ENCODE data around the gene MGMT. TPM values are rescaled to one million over a fixed set of nuclear protein-coding genes. Genes with fewer than 3 reads are reported as not detected.

MGMT gene
- total and polyA plus RNA-seq, 2 experiments from 2014 or later, result 19.3 to 21.9 TPM

DNA sequence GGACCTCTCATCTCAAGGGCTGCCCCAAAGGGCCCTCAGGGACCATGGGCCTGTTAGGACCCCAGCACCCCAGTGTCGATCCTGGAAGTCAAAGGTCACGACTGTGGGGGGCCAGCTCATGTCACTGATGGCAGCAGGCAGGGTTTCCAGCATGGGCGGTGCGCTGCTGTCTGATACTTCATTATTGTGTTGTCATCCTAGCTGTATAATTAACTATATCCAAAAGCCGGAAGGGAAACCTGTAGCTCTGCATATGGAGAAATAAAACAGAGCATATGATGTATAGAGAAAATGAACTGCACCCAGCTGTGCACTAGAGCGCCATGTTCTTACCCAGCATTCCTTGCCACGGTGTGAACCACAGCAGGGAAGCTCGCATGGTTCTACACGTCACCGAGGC is 300.7 kb downstream of the MGMT start:
- DNase-seq (ENCODE audit: low spot score) (no peak), ATAC-seq (no peak)
- H3K4me3 Mint-ChIP-seq, result no peak overlapping the region

More for the DNA sequence above, 300.7 kb downstream of the MGMT start:
- Mint-ChIP-seq H3K27ac (no peak overlapping the region), H3K36me3 (ENCODE audit: low read depth) (no peaks in the 10 kb centered on the region), H3K4me1 (no peaks in the 10 kb centered on the region; the same call in 2 of the 3 replicates), H3K9me3 (no peaks in the 10 kb centered on the region), H3K27me3 (ENCODE audit: insufficient read depth, low read depth, poor library complexity) (no peaks in the 10 kb centered on the region)
- Histone ChIP-seq H3K4me1 (ENCODE audit: insufficient read depth) (no peaks in the 10 kb centered on the region), H3F3A (replicated peaks; ENCODE audit: low read depth) (no peaks in the 10 kb centered on the region), H3K27me3 (ENCODE audit: insufficient read depth) (no peaks in the 10 kb centered on the region), H2AFZ (no peak overlapping the region), H3K4me2 (no peak overlapping the region), H3K79me2 (replicated peaks; ENCODE audit: insufficient read depth) (no peaks in the 10 kb centered on the region), H3K27ac (ENCODE audit: low read depth) (no peak overlapping the region), H3K4me3 (no peak overlapping the region), H3K9me2 (ENCODE audit: insufficient read depth) (no peaks in the 10 kb centered on the region), H3K36me3 (ENCODE audit: insufficient read depth) (no peaks in the 10 kb centered on the region), H4K20me1 (replicated peaks; ENCODE audit: insufficient read depth) (no peaks in the 10 kb centered on the region)
- TF ChIP-seq, protein P1, sequence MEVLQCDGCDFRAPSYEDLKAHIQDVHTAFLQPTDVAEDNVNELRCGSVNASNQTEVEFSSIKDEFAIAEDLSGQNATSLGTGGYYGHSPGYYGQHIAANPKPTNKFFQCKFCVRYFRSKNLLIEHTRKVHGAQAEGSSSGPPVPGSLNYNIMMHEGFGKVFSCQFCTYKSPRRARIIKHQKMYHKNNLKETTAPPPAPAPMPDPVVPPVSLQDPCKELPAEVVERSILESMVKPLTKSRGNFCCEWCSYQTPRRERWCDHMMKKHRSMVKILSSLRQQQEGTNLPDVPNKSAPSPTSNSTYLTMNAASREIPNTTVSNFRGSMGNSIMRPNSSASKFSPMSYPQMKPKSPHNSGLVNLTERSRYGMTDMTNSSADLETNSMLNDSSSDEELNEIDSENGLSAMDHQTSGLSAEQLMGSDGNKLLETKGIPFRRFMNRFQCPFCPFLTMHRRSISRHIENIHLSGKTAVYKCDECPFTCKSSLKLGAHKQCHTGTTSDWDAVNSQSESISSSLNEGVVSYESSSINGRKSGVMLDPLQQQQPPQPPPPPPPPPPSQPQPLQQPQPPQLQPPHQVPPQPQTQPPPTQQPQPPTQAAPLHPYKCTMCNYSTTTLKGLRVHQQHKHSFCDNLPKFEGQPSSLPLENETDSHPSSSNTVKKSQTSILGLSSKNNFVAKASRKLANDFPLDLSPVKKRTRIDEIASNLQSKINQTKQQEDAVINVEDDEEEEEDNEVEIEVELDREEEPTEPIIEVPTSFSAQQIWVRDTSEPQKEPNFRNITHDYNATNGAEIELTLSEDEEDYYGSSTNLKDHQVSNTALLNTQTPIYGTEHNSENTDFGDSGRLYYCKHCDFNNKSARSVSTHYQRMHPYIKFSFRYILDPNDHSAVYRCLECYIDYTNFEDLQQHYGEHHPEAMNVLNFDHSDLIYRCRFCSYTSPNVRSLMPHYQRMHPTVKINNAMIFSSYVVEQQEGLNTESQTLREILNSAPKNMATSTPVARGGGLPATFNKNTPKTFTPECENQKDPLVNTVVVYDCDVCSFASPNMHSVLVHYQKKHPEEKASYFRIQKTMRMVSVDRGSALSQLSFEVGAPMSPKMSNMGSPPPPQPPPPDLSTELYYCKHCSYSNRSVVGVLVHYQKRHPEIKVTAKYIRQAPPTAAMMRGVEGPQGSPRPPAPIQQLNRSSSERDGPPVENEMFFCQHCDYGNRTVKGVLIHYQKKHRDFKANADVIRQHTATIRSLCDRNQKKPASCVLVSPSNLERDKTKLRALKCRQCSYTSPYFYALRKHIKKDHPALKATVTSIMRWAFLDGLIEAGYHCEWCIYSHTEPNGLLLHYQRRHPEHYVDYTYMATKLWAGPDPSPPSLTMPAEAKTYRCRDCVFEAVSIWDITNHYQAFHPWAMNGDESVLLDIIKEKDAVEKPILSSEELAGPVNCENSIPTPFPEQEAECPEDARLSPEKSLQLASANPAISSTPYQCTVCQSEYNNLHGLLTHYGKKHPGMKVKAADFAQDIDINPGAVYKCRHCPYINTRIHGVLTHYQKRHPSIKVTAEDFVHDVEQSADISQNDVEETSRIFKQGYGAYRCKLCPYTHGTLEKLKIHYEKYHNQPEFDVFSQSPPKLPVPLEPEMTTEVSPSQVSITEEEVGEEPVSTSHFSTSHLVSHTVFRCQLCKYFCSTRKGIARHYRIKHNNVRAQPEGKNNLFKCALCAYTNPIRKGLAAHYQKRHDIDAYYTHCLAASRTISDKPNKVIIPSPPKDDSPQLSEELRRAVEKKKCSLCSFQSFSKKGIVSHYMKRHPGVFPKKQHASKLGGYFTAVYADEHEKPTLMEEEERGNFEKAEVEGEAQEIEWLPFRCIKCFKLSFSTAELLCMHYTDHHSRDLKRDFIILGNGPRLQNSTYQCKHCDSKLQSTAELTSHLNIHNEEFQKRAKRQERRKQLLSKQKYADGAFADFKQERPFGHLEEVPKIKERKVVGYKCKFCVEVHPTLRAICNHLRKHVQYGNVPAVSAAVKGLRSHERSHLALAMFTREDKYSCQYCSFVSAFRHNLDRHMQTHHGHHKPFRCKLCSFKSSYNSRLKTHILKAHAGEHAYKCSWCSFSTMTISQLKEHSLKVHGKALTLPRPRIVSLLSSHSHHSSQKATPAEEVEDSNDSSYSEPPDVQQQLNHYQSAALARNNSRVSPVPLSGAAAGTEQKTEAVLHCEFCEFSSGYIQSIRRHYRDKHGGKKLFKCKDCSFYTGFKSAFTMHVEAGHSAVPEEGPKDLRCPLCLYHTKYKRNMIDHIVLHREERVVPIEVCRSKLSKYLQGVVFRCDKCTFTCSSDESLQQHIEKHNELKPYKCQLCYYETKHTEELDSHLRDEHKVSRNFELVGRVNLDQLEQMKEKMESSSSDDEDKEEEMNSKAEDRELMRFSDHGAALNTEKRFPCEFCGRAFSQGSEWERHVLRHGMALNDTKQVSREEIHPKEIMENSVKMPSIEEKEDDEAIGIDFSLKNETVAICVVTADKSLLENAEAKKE (CRISPR knock-in tag; IDR thresholded peaks at IDR 0.05), result no peak
- TF ChIP-seq NANOG (IDR thresholded peaks at IDR 0.05; ENCODE audit: borderline replicate concordance), result no peak
- TF ChIP-seq, protein P2, sequence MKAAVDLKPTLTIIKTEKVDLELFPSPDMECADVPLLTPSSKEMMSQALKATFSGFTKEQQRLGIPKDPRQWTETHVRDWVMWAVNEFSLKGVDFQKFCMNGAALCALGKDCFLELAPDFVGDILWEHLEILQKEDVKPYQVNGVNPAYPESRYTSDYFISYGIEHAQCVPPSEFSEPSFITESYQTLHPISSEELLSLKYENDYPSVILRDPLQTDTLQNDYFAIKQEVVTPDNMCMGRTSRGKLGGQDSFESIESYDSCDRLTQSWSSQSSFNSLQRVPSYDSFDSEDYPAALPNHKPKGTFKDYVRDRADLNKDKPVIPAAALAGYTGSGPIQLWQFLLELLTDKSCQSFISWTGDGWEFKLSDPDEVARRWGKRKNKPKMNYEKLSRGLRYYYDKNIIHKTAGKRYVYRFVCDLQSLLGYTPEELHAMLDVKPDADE (IDR thresholded peaks at IDR 0.05), result no peak
- no peak for TF ChIP-seq STAT1 (IDR thresholded peaks at IDR 0.05; ENCODE audit: unreplicated experiment)
- no peak for TF ChIP-seq EZH2phosphoT487 (IDR thresholded peaks at IDR 0.05; ENCODE audit: unreplicated experiment)
- no peak for TF ChIP-seq EZH2 (IDR thresholded peaks at IDR 0.05; ENCODE audit: low read depth, unreplicated experiment)
- no peak for TF ChIP-seq JUNB (IDR thresholded peaks at IDR 0.05; ENCODE audit: unreplicated experiment)
